Gastroesophageal sphincter (tissue), 4 donors: ENCODE results near the gene ZBTB16. TPM values are rescaled to one million over a fixed set of nuclear protein-coding genes. Genes with fewer than 3 reads are reported as not detected.
A peak's percentile ranks its signal among the peaks of the same experiment; 100 is the strongest.

ENCODE experiments used
- ATAC-seq: fragments of 150-250 bp; one replicate; pipeline ENCODE4 v1.9.1; 2016; ENCODE audit warnings: mild to moderate bottlenecking, moderate library complexity
- H3K27ac ChIP-seq, 4 donors: fragments of 200-600 bp; sonication (generic) in 3 of 4; 1 replicate in 3 of 4; 2 replicates in 1 of 4; pipeline ENCODE4 v1.5.1; 2016 to 2019
- H3K27me3 ChIP-seq: fragments of 200-600 bp; sonication (generic); one replicate; pipeline ENCODE4 v1.5.1; 2019
- H3K36me3 ChIP-seq, 2 donors: fragments of 200-600 bp; sonication (generic); one replicate each; pipeline ENCODE4 v1.5.1; 2019; ENCODE audit warnings: control low read depth in 1 of 2
- H3K4me1 ChIP-seq, 3 donors: fragments of 200-600 bp; sonication (generic); 1 replicate in 2 of 3; 2 replicates in 1 of 3; pipeline ENCODE4 v1.5.1; 2016 to 2019; ENCODE audit warnings: control low read depth in 2 of 3
- H3K4me3 ChIP-seq, 2 donors: fragments of 200-600 bp; sonication (generic); one replicate each; pipeline ENCODE4 v1.5.1; 2019; ENCODE audit warnings: mild to moderate bottlenecking in 1 of 2, moderate library complexity in 1 of 2
- H3K9me3 ChIP-seq, 3 donors: fragments of 200-600 bp; sonication (generic); one replicate each; pipeline ENCODE4 v1.5.1; 2017 to 2019; ENCODE audit warnings: control low read depth in 2 of 3
- CTCF ChIP-seq, 4 experiments: fragments of 200-600 bp in 2 of 4; fragments of 450-650 bp in 2 of 4; sonication (generic) in 1 of 4; IDR thresholded peaks; one replicate each; pipeline ENCODE4 v1.5.1; 2017 to 2019; ENCODE audit warnings: antibody characterized with exemption in 4 of 4, mild to moderate bottlenecking in 2 of 4, moderate library complexity in 2 of 4
- EP300 ChIP-seq: sonication (generic); formaldehyde crosslinking; IDR thresholded peaks from one replicate; pipeline ENCODE4 v1.6.1; 2017; ENCODE audit warnings: antibody characterized with exemption, mild to moderate bottlenecking
- POLR2A ChIP-seq, 2 donors: fragments of 450-650 bp; IDR thresholded peaks; one replicate each; pipeline ENCODE4 v1.6.1; 2017; ENCODE audit warnings: antibody characterized with exemption in 2 of 2, mild to moderate bottlenecking in 2 of 2, moderate library complexity in 1 of 2
- POLR2AphosphoS5 ChIP-seq: sonication (generic); formaldehyde crosslinking; IDR thresholded peaks from one replicate; pipeline ENCODE4 v1.6.1; 2017; ENCODE audit warnings: antibody characterized with exemption
- WGBS, 2 donors: methylation state at CpG; one replicate each; pipeline ENCODE4 v1.1.5; 2018; ENCODE audit warnings: low coverage in 1 of 2; 5-methylcytosine and 5-hydroxymethylcytosine counted together
- total RNA-seq, 4 donors: library from RNA; depleted of rRNA; stranded (reverse); fragments of >200 nt; gene quantifications; one replicate each; pipeline ENCODE4 v1.1.0, GENCODE V29; 2016

Gene ZBTB16
- total RNA-seq, 4 donors from 2014 or later, result 153 to 284 (median 232) TPM

GRCh38 chr11:114288136-114288535, 228.6 kb downstream of the ZBTB16 start:
- Histone ChIP-seq H3K4me1 (peaks cover 0 to 28% (median 0%) of the 10 kb centered on the region in 3 donors), H3K27ac (no peak overlapping the region), H3K27me3 (peaks cover 18% of the 10 kb centered on the region), H3K36me3 (no peaks in the 10 kb centered on the region), H3K4me3 (no peak overlapping the region), H3K9me3 (no peaks in the 10 kb centered on the region)
- no peak for ATAC-seq
- 48 to 66% methylated on average over 2 of the region's 2 CpGs for WGBS, 2 donors
- TF ChIP-seq POLR2A (IDR thresholded peaks at IDR 0.05), result no peak
- no peak for TF ChIP-seq EP300
- TF ChIP-seq POLR2AphosphoS5, result no peak
- no peak for TF ChIP-seq CTCF (IDR thresholded peaks at IDR 0.05)

- Histone ChIP-seq H3K27me3 (peaks cover 14% of the 10 kb centered on the region), H3K9me3 (no peaks in the 10 kb centered on the region), H3K36me3 (no peaks in the 10 kb centered on the region), H3K27ac (no peak overlapping the region), H3K4me3 (no peak overlapping the region), H3K4me1 (peaks cover 0 to 42% (median 0%) of the 10 kb centered on the region in 3 donors)
- 85 to 90% methylated on average over 2 to 5 of the region's 5 CpGs for WGBS, 2 donors
- no peak for ATAC-seq
- TF ChIP-seq EP300 (no peak), POLR2AphosphoS5 (no peak), POLR2A (IDR thresholded peaks at IDR 0.05) (no peak), CTCF (IDR thresholded peaks at IDR 0.05) (no peak)
These were observed 230.3 kb downstream of the ZBTB16 start for GRCh38 chr11:114289779-114290178.

GRCh38 chr11:114290503-114291235, 231.2 kb downstream of the ZBTB16 start:
- Histone ChIP-seq H3K36me3 (no peaks in the 10 kb centered on the region), H3K27me3 (peaks cover 14% of the 10 kb centered on the region), H3K4me3 (no peak overlapping the region), H3K27ac (no peak overlapping the region), H3K4me1 (peaks cover 0 to 51% (median 0%) of the 10 kb centered on the region in 3 donors), H3K9me3 (no peaks in the 10 kb centered on the region)
- ATAC-seq, result no peak
- 67 to 78% methylated on average over 1 to 2 of the region's 2 CpGs for WGBS, 2 donors
- no peak for TF ChIP-seq CTCF (IDR thresholded peaks at IDR 0.05)
- no peak for TF ChIP-seq POLR2A (IDR thresholded peaks at IDR 0.05)
- TF ChIP-seq EP300, result no peak
- no peak for TF ChIP-seq POLR2AphosphoS5

- no peaks in the 10 kb centered on the region for H3K36me3 ChIP-seq
- H3K9me3 ChIP-seq, result no peaks in the 10 kb centered on the region
- no peak for TF ChIP-seq POLR2A (IDR thresholded peaks at IDR 0.05)
- TF ChIP-seq CTCF (IDR thresholded peaks at IDR 0.05), result no peak
- no peak for TF ChIP-seq POLR2AphosphoS5
- TF ChIP-seq EP300, result no peak
- H3K4me3 ChIP-seq, result peak overlapping the region in 1 of 2 donors; percentile 2
- H3K4me1 ChIP-seq, result peaks cover 0 to 56% (median 0%) of the 10 kb centered on the region in 3 donors
- ATAC-seq, result no peak
- WGBS, 2 donors, result 48 to 55% methylated on average over 5 of the region's 5 CpGs
- peaks cover 14% of the 10 kb centered on the region for H3K27me3 ChIP-seq
- peak overlapping the region in 2 of 4 donors; percentile 26 for H3K27ac ChIP-seq
These were observed 231.9 kb downstream of the ZBTB16 start for GRCh38 chr11:114291381-114291780.
